HG02642 (cell line): ENCODE data around the gene LAMTOR5.
"Not testable (repeated sequence)": the region's sequence is repeated elsewhere in the genome, so short reads cannot be mapped to it uniquely, and the experiment has no call there.

Experiments
- ATAC-seq: cut with Tn5 transposase; IDR thresholded peaks from one replicate; pipeline ENCODE4 v1.9.1; 2021; ENCODE audit warnings: mild to moderate bottlenecking; ENCODE audit not compliant: unreplicated experiment, poor library complexity

Gene LAMTOR5

DNA sequence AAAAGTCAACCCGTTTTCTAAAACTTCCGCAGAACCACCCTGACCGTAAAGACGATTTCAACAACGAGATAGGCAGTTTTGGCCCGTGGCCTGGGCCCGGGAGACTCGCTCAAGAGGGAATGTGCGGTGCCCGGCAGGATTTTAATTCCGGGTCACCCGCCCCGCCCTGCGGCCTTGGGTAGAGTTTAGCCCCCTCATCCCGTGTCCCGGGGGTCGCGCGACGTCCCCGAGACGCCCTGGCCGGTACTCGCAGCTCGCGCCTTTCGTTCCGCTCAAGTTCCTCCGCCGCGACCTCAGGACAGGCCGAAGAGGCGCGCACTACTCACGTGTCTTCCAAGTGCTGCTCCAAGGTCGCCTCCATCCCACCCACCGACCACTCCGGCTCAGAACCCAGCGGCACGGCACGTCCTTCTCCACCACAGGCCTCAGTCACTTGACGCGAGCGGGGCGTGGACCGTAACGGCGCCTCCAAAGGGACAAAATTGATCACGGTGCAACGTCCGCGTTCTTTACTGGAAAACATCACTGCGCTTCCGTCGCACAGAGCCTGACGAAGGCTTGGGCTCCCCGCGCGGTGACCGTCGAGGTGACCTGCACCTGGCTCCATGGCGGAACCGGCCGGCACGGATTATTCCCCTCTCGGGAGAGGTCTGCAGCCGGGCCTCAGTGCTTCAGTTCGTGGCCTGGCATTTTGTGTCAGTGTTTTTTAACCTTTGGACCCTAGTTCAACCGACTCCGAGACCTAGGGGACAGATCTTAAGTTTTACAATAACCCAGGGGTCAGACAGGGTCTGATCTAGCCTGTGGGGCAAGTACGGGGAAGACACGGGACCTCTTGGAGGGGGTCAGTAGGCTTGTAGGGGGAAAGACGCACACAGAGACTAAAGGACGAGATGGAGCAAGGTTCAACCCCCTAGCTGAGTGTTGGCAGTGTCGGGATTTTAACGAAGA lies at the start of gene LAMTOR5:
TSS of gene LAMTOR5 (minus strand) at position 435 of the 951 bp plus-strand sequence. CDS start at position 361, 74 bp downstream.
- peak; percentile 92 for ATAC-seq

DNA sequence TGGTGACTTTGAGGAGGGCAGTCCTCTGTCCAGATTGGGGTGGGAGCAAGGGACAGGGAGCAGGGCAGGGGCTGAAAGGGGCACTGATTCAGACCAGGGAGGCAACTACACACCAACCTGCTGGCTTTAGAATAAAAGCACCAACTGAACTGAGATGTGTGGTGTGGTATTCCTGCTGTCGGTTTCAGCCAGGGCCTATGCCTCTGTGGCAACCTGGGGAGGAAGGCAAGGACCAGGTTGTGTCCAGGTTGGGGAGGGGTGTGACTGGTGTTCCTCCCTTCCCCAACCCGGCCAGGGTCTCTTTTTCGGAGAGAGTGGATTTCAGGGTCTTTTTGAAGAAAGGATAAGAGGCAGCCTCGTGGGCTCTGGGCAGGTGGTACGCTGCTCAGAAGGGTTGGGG lies 49.7 kb upstream of the LAMTOR5 start:
- ATAC-seq = no peak

DNA sequence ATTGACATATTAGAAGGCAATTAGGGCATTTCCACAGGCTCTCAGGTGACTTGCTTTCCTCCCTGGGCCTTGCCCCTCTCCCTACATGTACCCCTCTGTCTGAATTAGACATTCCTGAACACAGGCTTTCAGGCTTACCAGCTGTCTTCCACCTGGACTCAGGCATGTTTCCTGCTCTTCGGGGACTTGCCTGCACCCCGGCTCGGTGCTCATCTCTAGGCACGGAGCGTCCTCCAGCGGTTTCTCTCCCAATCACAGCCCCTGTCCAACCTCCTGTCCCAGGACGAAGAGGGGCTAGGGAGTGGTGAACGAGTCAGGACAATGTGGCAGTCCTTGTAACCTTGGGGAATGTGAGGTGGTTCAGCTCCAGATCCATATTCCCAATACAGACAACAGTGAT lies 47.7 kb upstream of the LAMTOR5 start:
- no peak for ATAC-seq

DNA sequence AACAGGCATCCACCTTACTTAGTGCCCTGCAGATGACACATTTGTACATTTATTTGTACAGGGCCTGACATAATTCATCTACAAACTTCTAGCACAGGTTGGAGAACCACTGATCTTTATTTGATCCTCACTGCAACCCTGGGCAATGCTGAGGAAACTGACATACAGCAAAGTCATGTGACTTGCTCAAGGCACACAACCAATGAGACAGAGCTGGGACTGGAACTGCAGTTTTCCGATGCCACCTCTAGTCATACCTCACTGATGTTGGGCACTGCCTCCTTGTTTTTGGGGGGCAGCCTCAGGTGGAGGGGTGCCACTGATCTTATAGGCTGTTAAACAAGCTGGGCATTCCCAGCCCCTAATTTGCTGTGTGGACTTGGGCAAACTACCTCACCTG lies 46.8 kb upstream of the LAMTOR5 start:
- no peak for ATAC-seq

DNA sequence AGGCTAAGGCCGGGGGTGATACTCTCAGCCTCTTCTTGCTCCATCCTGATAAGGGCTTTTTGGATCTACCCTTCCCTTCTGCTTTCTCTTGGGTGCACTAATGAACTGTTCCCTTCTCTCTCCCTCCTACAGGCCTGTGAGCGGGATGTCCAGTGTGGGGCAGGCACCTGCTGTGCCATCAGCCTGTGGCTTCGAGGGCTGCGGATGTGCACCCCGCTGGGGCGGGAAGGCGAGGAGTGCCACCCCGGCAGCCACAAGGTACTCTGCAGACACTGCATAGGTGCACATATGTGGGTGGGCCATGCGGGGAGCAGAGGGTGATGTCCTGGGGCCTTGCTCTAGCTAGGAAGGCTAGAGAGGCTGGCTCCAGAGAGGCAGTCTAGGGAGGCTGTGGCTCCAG lies 46.3 kb upstream of the LAMTOR5 start:
- no peak for ATAC-seq

DNA sequence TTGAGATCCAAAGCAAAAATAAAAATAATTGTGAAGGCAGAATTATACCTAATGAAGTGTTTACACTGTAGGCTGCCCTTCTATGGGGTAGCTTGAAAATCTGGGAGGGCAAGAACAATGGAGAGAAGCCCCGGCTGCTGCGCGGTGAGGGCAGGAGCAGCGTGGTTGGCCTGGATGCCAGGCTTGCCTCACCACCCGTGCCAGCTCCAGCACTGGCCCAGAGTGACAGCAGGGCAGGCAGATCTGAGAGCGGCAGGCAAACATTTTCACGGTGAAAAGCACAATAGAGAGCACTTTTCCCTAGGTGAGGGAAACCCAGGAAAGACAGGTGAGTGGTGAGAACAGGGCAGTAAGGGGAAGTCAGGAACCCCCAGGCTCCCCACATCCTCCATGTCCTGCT lies 44.8 kb upstream of the LAMTOR5 start:
- no peak for ATAC-seq

DNA sequence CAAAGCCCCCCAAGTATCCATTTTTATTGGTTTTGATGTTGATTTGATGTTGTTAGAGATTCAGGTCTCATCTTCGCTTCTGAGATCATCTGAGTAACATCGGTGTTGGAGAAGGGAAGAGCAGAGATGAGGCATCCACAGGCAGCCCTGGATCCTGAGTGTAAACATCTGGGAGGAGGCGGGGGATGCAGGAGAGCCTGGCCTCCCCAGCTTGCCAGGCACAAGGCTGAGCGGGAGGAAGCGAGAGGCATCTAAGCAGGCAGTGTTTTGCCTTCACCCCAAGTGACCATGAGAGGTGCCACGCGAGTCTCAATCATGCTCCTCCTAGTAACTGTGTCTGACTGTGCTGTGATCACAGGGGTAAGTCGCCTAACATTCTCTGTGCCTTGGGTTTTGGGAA lies 43.4 kb upstream of the LAMTOR5 start, which contains the start of gene PROK1:
TSS of gene PROK1 (plus strand) at position 221 of the 400 bp plus-strand sequence. CDS start at position 289, 68 bp downstream.
- no peak for ATAC-seq

DNA sequence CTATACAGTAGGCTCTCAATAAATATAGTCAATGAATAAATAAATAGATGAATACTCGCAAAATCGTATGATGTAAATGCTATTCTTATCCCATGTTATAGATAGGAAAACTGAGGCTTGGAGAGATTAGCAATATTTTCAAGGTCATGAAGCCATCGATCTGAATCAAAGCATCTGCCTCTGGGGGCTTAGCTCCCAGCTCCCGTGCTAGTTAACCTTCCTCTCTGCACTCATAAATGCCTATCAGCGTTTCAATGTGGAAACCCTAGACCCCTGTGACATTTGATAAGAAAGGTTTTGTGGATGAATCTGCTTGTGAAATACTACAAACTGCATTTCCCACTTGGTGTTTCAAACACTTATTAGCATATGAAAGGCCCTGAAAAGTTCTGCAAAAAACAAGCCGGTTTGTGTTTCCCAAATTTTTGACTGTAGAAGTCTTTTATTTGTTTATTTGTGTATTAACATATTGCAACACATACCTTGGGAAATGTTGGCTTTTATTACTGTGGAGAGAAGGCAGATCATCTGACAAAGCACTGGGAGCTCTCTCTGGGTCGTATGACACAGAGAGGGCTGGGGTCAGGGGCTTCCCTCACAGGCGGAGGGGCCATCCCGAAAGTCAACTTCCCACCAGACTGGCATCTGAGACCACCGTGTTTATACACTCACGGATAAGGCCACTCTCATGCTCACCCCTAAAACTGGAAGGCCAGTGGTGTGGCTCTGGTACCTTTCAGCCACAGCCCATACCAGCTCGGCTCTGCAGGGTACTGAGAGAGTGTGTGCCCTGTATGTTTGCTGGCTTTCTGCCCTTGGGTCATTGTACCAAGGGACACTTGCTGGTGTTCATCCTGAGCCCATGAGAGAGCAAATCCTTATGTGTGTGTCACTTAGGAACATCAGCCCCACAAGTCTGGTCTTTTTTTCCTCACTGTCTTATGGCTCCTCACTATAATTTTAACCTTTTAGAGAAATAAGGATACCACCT lies 42.5 kb upstream of the LAMTOR5 start:
- ATAC-seq = no peak

DNA sequence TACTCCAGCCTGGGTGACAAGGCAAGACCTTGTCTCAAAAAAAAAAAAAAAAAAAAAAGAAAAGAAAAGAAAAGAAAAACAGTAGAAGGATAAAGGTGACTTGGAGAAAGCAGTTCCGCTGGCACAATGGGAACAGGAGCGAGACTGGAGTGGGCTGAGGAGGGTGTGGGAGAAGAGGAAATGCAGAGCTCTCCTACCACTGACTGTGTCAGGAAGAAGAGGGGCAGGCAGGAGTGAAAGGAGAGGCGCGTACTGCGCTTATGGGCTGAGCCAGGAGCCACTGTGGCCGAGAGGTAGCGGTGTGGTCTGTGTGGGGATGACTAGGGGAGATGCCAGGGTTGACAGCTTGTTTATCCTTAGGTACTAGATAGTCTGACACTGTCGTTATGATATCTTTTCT lies 37.1 kb upstream of the LAMTOR5 start:
- no peak for ATAC-seq

DNA sequence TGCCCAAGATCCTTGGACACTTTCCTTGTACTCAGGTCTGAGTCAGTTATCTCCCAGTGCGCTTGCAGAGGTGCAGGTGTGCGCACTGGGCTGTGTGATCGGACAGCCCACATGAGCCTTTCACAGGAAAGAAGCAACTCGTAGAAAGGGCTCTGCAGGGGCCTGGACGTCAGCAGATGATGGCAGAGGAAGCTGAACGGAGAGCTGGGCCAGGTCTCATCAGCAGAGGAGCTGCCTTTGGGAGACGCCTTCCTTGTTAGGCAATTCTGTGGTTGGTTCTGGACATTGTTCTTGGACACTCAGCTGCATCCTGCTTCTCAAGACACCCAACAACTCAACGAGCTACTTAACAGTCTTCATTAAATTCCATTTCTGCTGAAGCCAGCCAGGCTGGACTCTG lies 36.0 kb upstream of the LAMTOR5 start:
- ATAC-seq = no peak

DNA sequence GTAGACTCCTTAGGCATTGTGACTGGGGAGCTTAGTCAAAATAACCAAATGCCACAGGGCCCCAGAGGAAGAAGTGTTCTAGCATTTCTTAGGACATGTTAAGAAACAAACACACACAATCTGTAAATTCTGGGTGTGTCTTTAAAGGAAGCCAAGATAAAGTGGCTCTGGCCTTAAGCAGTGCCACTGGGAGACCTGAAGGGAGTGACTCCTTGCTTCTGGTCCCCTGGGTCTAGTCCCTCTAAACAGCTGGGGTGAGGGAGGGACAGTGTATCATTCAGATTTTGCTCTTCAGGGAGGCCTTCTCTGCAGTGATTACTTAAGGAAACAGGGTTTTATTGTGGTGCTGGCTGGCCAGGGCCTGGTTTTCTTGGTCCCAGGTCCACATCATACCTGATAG lies 34.4 kb upstream of the LAMTOR5 start:
- no peak for ATAC-seq

DNA sequence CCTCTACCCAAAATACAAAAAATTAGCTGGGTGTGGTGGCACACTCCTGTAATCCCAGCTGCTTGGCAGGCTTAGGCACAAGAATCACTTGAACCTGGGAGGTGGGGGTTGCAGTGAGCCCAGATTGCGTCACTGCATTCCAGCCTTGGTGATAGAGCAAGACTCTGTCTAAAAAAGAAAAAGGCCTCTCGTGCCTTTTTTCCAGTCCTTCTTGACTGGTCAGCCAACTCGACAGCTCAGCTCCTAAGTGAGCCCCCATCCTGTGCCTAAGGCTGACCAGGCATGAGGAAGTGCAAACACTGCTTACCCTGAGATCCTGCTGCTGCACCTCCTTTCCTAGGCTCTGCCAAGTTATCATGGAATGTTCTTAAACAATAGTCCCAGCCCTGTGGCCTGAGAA lies 33.4 kb upstream of the LAMTOR5 start:
- ATAC-seq = no peak

DNA sequence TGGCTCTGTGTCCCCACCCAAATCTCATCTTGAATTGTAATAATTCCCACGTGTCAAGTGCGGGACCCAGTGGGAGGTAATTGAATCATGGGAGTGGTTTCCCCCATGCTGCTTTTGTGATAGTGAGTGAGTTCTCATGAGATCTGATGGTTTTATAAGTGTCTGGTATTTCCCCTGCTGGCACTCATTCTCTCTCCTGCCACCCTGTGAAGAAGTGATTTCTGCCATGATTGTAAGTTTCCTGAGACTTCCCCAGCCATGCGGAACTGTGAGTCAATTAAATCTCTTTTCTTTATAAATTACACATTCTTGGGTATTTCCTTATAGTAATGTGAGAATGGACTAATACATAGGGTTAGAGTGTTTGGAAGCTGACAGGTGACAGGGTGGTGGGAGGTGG lies 32.4 kb upstream of the LAMTOR5 start:
- not testable (repeated sequence) for ATAC-seq

DNA sequence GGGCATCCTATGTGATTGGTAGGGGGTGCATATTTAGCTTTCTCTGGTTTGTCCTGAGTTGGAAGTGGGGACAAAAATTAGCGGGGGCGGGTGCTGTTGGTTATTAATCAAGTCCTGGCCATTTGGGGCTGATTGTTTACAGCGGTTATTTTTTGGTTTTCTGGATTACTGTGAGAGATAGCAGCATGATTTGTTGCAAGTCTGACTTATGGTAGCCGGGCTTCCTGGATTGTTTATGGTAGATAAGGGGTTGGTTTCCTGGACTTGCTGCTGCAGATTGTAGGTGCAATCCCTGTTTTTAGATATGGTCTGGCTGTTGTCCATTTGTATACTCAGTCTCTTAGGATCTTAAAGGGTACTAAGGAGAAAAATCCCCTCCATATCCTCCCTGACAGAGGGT lies 31.4 kb upstream of the LAMTOR5 start:
- ATAC-seq = no peak

DNA sequence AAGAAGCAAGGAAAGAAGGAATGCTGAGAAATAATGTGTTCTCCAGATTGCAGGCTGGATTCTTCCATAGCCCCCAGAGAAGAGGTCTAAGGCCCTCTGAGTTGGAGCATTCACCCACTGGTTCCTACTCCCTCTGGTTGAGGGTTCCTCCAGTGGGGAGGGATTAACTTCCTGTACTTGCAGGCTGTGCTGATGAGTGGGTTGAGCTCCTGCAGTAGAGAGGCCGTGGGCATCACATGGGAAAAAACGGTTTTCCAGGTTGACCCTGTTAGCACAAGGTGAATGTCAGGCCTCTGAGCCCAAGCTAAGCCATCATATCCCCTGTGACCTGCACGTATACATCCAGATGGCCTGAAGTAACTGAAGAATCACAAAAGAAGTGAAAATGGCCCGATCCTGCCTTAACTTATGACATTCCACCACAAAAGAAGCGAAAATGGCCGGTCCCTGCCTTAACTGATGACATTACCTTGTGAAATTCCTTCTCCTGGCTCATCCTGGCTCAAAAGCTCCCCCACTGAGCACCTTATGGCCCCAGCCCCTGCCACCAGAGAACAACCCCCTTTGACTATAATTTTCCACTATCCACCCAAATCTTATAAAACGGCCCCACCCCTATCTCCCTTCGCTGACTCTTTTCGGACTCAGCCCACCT lies 30.3 kb upstream of the LAMTOR5 start:
- not testable (repeated sequence) for ATAC-seq

DNA sequence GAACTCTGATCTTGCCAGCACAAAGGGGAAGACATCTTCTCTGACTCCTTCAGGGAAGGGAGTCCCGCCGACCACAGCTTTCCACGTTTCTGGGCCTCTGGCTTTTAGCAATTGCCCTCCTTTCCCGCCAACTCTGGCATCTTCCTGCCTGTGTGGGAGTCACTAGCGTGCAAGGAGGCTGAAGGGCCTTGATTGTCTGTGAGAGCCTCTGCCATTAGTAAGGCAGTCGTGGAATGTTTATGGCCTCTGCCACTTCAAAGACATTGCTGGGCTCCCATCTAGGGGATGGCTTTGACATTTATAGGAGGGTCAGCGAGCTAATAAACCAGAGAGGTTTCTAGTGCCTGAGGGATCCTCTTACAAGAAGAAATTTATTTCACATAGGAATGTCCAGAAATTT lies 29.1 kb upstream of the LAMTOR5 start:
- ATAC-seq = no peak

DNA sequence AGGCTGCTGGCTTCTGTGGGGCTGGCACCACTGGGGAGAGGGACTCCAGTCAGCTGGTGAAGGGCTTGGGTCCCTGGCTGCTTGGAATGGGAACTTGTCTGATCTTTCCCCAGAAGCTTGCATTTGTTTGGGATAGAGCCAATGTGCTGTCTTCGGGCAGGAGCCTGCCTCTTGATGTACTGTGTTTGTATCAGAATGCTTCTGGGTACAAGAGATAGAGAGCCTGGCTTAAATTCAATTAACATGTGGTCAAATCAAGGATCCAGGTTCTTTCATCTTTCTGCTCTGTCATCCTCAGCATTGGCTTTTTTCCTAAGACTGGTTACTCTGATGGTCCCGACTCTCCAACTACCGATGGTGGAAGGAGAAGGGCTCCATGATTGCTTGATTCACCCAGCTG lies 27.5 kb upstream of the LAMTOR5 start:
- ATAC-seq = no peak

DNA sequence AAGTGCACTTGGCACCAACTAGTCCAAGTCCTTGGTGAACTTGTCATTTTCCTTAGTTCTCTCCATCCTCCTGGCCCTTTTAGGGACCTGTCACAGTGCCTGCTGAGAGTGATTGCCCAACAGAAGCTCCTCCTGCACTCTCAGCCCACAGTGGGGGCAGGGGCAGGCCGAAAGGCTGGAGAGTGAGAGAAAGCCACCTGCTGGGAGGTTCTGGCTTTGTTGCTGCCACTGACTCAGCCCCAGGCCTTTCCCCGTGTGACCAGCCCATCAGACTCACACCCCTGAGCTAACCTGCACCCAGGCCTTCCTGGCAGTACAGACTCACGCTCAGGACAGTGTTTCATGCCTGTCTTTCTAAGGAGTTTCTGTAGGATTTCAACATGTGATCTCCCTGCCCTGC lies 26.3 kb upstream of the LAMTOR5 start:
- ATAC-seq = no peak

DNA sequence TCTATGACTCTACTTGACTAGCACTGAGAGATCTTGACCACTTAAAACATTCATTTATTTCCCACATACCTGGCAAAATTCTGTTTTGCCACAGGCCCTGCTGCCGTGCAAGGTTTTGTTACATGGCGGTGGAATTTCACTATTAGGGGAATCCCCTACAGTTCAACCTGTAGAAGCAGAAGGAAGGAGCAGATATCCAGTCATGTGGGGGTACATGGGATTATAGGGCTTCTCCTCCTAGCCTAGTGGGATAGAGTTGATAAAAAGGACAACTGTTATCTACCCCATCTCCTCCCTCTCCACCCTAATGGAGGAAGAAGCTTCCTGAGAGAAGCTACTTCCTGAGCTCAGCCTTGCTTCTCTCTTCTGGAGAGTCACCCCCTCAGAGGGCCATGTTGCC lies 25.7 kb upstream of the LAMTOR5 start:
- ATAC-seq = no peak

DNA sequence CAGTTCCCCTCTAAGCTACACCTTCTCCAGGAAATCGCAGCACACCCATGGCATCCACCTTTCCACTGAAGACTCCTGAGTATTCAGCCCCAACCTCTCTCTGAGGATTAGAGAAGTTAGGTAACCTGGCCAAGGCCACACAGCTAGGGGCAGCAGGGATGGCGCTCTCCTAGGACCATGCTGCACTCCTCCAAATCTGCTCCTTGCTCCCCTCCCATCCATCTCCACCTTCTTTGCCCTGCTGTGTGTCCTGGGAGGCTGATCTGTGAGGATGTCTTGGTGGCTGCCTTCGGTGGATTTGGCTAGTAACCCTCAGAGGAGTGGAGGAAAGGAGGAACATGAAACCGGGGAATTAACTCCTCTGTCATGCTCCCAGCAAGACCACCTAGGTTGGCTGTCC lies 23.4 kb upstream of the LAMTOR5 start:
- no peak for ATAC-seq
